Activated CD4-positive, alpha-beta T cell treated with anti-CD3 and anti-CD28 coated beads, Interleukin-2, Interleukin-6, amounts not matched to agents 100 ng/mL and 50 ng/mL, durations not matched to agents 16 hours and 8 hours (primary cell): Measurements from ENCODE around the gene ADCK2.
"Not testable (repeated sequence)": the region's sequence is repeated elsewhere in the genome, so short reads cannot be mapped to it uniquely, and the experiment has no call there.

Experiments used
- DNase-seq: peaks from one replicate; pipeline ENCODE4 v3.0.0-alpha.2; 2020

ADCK2 gene

GRCh38 chr7:140674899-140675701 lies 2.4 kb downstream of the ADCK2 start:
- DNase-seq, result no peak

- no peak for DNase-seq
Observed at GRCh38 chr7:140675726-140676125, 3.0 kb downstream of the ADCK2 start.

GRCh38 chr7:140676306-140676705 lies 3.6 kb downstream of the ADCK2 start:
- no peak for DNase-seq

GRCh38 chr7:140676956-140677355 lies 4.2 kb downstream of the ADCK2 start:
- not testable (repeated sequence) for DNase-seq

- DNase-seq, result no peak
Observed at GRCh38 chr7:140677496-140677895, 4.8 kb downstream of the ADCK2 start.

GRCh38 chr7:140678081-140678815 lies 5.5 kb downstream of the ADCK2 start:
- no peak for DNase-seq

- no peak for DNase-seq
Observed at GRCh38 chr7:140678816-140679130, 6.0 kb downstream of the ADCK2 start.

GRCh38 chr7:140679186-140679585 lies 6.4 kb downstream of the ADCK2 start:
- DNase-seq, result no peak

GRCh38 chr7:140680886-140681285 lies 8.1 kb downstream of the ADCK2 start:
- DNase-seq, result no peak

- no peak for DNase-seq
Observed at GRCh38 chr7:140681766-140682165, 9.0 kb downstream of the ADCK2 start.

GRCh38 chr7:140683657-140684056 lies 10.9 kb downstream of the ADCK2 start:
- DNase-seq, result no peak

- no peak for DNase-seq
Observed at GRCh38 chr7:140684066-140684950, 11.6 kb downstream of the ADCK2 start.

GRCh38 chr7:140685407-140686087 lies 12.8 kb downstream of the ADCK2 start:
- no peak for DNase-seq

GRCh38 chr7:140686921-140687320 lies 14.2 kb downstream of the ADCK2 start:
- DNase-seq, result no peak

GRCh38 chr7:140688341-140688740 lies 15.6 kb downstream of the ADCK2 start:
- DNase-seq, result no peak

- DNase-seq, result no peak
Observed at GRCh38 chr7:140689199-140690152, 16.7 kb downstream of the ADCK2 start.

GRCh38 chr7:140691376-140692045 lies 18.8 kb downstream of the ADCK2 start:
- no peak for DNase-seq

GRCh38 chr7:140693849-140694248 lies 21.1 kb downstream of the ADCK2 start:
- not testable (repeated sequence) for DNase-seq

GRCh38 chr7:140694592-140694991 lies 21.8 kb downstream of the ADCK2 start:
- no peak for DNase-seq

- DNase-seq, result no peak
Observed at GRCh38 chr7:140695381-140695780, 22.6 kb downstream of the ADCK2 start.
